ENCODE results near the gene MTHFSD. TPM values are rescaled to one million over a fixed set of nuclear protein-coding genes. Genes with fewer than 3 reads are reported as not detected.

Gene MTHFSD
- total RNA-seq, 1 experiment from 2014 or later: 10.1 TPM

- in situ Hi-C loops (cut with HindIII; ENCODE audit: low sequenced_read_pairs): no loop called here
- no peak for DNase-seq (ENCODE audit: low spot score)
These were observed 30.0 kb upstream of the MTHFSD start for GRCh38 chr16:86584726-86585721.

GRCh38 chr16:86584071-86584685 lies 29.1 kb upstream of the MTHFSD start:
- in situ Hi-C loops (cut with HindIII; ENCODE audit: low sequenced_read_pairs): no loop called here

GRCh38 chr16:86581458-86581857 lies 26.4 kb upstream of the MTHFSD start:
- DNase-seq (ENCODE audit: low spot score): no peak
- in situ Hi-C loops (cut with HindIII; ENCODE audit: low sequenced_read_pairs): no loop called here

More at GRCh38 chr16:86584071-86584685, 29.1 kb upstream of the MTHFSD start:
- DNase-seq (ENCODE audit: low spot score): no peak

GRCh38 chr16:86580791-86581170 lies 25.7 kb upstream of the MTHFSD start:
- DNase-seq (ENCODE audit: low spot score): no peak
- in situ Hi-C loops (cut with HindIII; ENCODE audit: low sequenced_read_pairs): no loop called here

- in situ Hi-C loops (cut with HindIII; ENCODE audit: low sequenced_read_pairs): no loop called here
- no peak for DNase-seq (ENCODE audit: low spot score)
These were observed 25.2 kb upstream of the MTHFSD start for GRCh38 chr16:86580063-86580790.

- DNase-seq (ENCODE audit: low spot score): no peak
- in situ Hi-C loops (cut with HindIII; ENCODE audit: low sequenced_read_pairs): no loop called here
These were observed 24.4 kb upstream of the MTHFSD start for GRCh38 chr16:86579268-86580062.

GRCh38 chr16:86578611-86579267 lies 23.7 kb upstream of the MTHFSD start:
- no peak for DNase-seq (ENCODE audit: low spot score)
- in situ Hi-C loops (cut with HindIII; ENCODE audit: low sequenced_read_pairs): no loop called here

GRCh38 chr16:86578061-86578599 lies 23.1 kb upstream of the MTHFSD start, which contains the start of gene FOXL1:
Gene FOXL1 (plus strand): TSS chr16:86578549. CDS start chr16:86578724, 175 bp downstream.
- in situ Hi-C loops (cut with HindIII; ENCODE audit: low sequenced_read_pairs): no loop called here
- DNase-seq (ENCODE audit: low spot score): no peak

- DNase-seq (ENCODE audit: low spot score): no peak
- in situ Hi-C loops (cut with HindIII; ENCODE audit: low sequenced_read_pairs): no loop called here
These were observed 22.4 kb upstream of the MTHFSD start for GRCh38 chr16:86577314-86577971.

GRCh38 chr16:86576591-86577313 lies 21.7 kb upstream of the MTHFSD start:
- DNase-seq (ENCODE audit: low spot score): no peak
- in situ Hi-C loops (cut with HindIII; ENCODE audit: low sequenced_read_pairs): no loop called here

- in situ Hi-C loops (cut with HindIII; ENCODE audit: low sequenced_read_pairs): no loop called here
- DNase-seq (ENCODE audit: low spot score): peak; percentile 45
These were observed 20.9 kb upstream of the MTHFSD start for GRCh38 chr16:86575754-86576557.

GRCh38 chr16:86575095-86575685 lies 20.2 kb upstream of the MTHFSD start:
- in situ Hi-C loops (cut with HindIII; ENCODE audit: low sequenced_read_pairs): no loop called here
- DNase-seq (ENCODE audit: low spot score): no peak

GRCh38 chr16:86574646-86575045 lies 19.6 kb upstream of the MTHFSD start:
- in situ Hi-C loops (cut with HindIII; ENCODE audit: low sequenced_read_pairs): no loop called here
- DNase-seq (ENCODE audit: low spot score): no peak

- in situ Hi-C loops (cut with HindIII; ENCODE audit: low sequenced_read_pairs): no loop called here
- no peak for DNase-seq (ENCODE audit: low spot score)
These were observed 18.8 kb upstream of the MTHFSD start for GRCh38 chr16:86573646-86574508.

- no peak for DNase-seq (ENCODE audit: low spot score)
- in situ Hi-C loops (cut with HindIII; ENCODE audit: low sequenced_read_pairs): no loop called here
These were observed 18.2 kb upstream of the MTHFSD start for GRCh38 chr16:86573215-86573614.

Data from G401 (cell line).